Endodermal cell (in vitro differentiated cells): Measurements from ENCODE around the gene ADSS2. TPM values are rescaled to one million over a fixed set of nuclear protein-coding genes. Genes with fewer than 3 reads are reported as not detected.

Experiments
- DNase-seq: peaks from one replicate; pipeline ENCODE4 v3.0.0-alpha.2; 2017
- H3K27ac ChIP-seq: 2 replicates; pipeline ENCODE4 v1.5.1; 2013; ENCODE audit warnings: mild to moderate bottlenecking, low read depth, low read length, moderate library complexity
- H3K27me3 ChIP-seq: 2 replicates; pipeline ENCODE4 v1.6.1; 2013; ENCODE audit warnings: mild to moderate bottlenecking, low read length, moderate library complexity; ENCODE audit not compliant: insufficient read depth, control insufficient read depth, poor library complexity, severe bottlenecking
- H3K36me3 ChIP-seq: 2 replicates; pipeline ENCODE4 v1.7.0; 2013; ENCODE audit warnings: mild to moderate bottlenecking, low read length, moderate library complexity; ENCODE audit not compliant: control insufficient read depth, insufficient read depth
- H3K4me1 ChIP-seq: one replicate; pipeline ENCODE4 v1.7.0; 2013; ENCODE audit warnings: low read length; ENCODE audit not compliant: control insufficient read depth, insufficient read depth
- H3K4me3 ChIP-seq: 2 replicates; pipeline ENCODE4 v1.5.1; 2013; ENCODE audit warnings: mild to moderate bottlenecking, low read length, moderate library complexity
- H3K9ac ChIP-seq: 2 replicates; pipeline ENCODE4 v1.6.1; 2013; ENCODE audit warnings: mild to moderate bottlenecking, low read length, moderate library complexity; ENCODE audit not compliant: poor library complexity, severe bottlenecking; ENCODE audit errors: extremely low read depth
- H3K9me3 ChIP-seq: 2 replicates; pipeline ENCODE4 v1.6.1; 2013; ENCODE audit warnings: mild to moderate bottlenecking, low read length, moderate library complexity; ENCODE audit not compliant: control insufficient read depth
- H3K27ac Mint-ChIP-seq: 2 replicates; pipeline ENCODE4 v1.8.0; 2020; ENCODE audit warnings: mixed read lengths
- H3K27me3 Mint-ChIP-seq: 2 replicates; pipeline ENCODE4 v1.8.0; 2021; ENCODE audit warnings: mild to moderate bottlenecking, mixed read lengths; ENCODE audit not compliant: insufficient read depth
- H3K36me3 Mint-ChIP-seq: 2 replicates; pipeline ENCODE4 v1.8.0; 2020; ENCODE audit warnings: low read depth, mixed read lengths
- H3K4me1 Mint-ChIP-seq: 2 replicates; pipeline ENCODE4 v1.8.0; 2020; ENCODE audit warnings: mixed read lengths
- H3K4me3 Mint-ChIP-seq: 2 replicates; pipeline ENCODE4 v1.8.0; 2020; ENCODE audit warnings: mild to moderate bottlenecking, moderate library complexity, mixed read lengths
- H3K9me3 Mint-ChIP-seq: 2 replicates; pipeline ENCODE4 v1.8.0; 2020; ENCODE audit warnings: mild to moderate bottlenecking, mixed read lengths
- WGBS, 2 experiments: methylation state at CpG; one replicate each; pipeline versions ENCODE4 v1.1.5 to v1.1.7; 2013; ENCODE audit warnings: missing lambda C conversion rate in 2 of 2, mixed read lengths in 1 of 2; ENCODE audit not compliant: insufficient coverage in 1 of 2, insufficient read length in 1 of 2; 5-methylcytosine and 5-hydroxymethylcytosine counted together
- total RNA-seq, 2 donors: library from RNA; stranded (reverse); fragmentation: NEBNext Ultra II Directional in 1 of 2; extraction: Animal tissue kit (Norgen Biotek cat#: 25700) in 1 of 2; gene quantifications; 2 replicates in 1 of 2; 3 replicates in 1 of 2; pipeline ENCODE4 v1.2.1, GENCODE V29; 2021
- TF ChIP-seq, protein P1 (sequence below): fragments of 200-600 bp; sonication (generic); conservative IDR thresholded peaks from 2 replicates; pipeline ENCODE4 v1.5.0; 2021; ENCODE audit warnings: antibody characterized with exemption, mild to moderate bottlenecking

Gene ADSS2
- total RNA-seq, 2 donors from 2014 or later: 45.9 to 50.2 TPM

DNA sequence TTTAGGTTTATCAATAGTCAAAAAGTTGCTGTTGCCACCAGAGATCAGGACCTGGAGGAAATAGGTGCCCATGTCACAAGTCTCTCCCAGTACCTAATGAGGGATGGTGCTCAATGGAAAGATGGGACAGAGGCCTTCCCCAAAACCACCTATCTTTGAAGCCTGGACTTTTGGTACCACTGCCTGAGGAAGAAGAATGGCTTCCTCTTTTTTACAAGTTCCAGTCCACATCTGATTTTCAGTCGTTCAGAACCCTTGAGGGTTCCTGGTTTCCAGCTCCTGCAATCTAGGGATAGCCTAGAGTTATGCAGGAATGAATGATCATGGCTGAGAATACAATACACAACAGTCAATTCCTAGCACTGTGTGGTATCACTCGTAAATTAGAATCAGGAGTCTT is 15.0 kb upstream of the ADSS2 start:
- Histone ChIP-seq H3K9me3 (no peaks in the 10 kb centered on the region), H3K9ac (no peak overlapping the region), H3K36me3 (no peaks in the 10 kb centered on the region), H3K4me3 (no peak overlapping the region), H3K27me3 (no peaks in the 10 kb centered on the region), H3K4me1 (no peaks in the 10 kb centered on the region), H3K27ac (no peak overlapping the region)
- Mint-ChIP-seq H3K4me1 (no peaks in the 10 kb centered on the region), H3K4me3 (no peak overlapping the region), H3K36me3 (no peaks in the 10 kb centered on the region), H3K27ac (no peak overlapping the region), H3K27me3 (no peaks in the 10 kb centered on the region), H3K9me3 (no peaks in the 10 kb centered on the region)
- no peak for DNase-seq
- TF ChIP-seq, protein P1, sequence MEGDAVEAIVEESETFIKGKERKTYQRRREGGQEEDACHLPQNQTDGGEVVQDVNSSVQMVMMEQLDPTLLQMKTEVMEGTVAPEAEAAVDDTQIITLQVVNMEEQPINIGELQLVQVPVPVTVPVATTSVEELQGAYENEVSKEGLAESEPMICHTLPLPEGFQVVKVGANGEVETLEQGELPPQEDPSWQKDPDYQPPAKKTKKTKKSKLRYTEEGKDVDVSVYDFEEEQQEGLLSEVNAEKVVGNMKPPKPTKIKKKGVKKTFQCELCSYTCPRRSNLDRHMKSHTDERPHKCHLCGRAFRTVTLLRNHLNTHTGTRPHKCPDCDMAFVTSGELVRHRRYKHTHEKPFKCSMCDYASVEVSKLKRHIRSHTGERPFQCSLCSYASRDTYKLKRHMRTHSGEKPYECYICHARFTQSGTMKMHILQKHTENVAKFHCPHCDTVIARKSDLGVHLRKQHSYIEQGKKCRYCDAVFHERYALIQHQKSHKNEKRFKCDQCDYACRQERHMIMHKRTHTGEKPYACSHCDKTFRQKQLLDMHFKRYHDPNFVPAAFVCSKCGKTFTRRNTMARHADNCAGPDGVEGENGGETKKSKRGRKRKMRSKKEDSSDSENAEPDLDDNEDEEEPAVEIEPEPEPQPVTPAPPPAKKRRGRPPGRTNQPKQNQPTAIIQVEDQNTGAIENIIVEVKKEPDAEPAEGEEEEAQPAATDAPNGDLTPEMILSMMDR: no peak
- WGBS, 2 experiments: 87% methylated on average over 2 of the region's 2 CpGs; no CpG with 5 or more reads in 1 of the 2 experiments

DNA sequence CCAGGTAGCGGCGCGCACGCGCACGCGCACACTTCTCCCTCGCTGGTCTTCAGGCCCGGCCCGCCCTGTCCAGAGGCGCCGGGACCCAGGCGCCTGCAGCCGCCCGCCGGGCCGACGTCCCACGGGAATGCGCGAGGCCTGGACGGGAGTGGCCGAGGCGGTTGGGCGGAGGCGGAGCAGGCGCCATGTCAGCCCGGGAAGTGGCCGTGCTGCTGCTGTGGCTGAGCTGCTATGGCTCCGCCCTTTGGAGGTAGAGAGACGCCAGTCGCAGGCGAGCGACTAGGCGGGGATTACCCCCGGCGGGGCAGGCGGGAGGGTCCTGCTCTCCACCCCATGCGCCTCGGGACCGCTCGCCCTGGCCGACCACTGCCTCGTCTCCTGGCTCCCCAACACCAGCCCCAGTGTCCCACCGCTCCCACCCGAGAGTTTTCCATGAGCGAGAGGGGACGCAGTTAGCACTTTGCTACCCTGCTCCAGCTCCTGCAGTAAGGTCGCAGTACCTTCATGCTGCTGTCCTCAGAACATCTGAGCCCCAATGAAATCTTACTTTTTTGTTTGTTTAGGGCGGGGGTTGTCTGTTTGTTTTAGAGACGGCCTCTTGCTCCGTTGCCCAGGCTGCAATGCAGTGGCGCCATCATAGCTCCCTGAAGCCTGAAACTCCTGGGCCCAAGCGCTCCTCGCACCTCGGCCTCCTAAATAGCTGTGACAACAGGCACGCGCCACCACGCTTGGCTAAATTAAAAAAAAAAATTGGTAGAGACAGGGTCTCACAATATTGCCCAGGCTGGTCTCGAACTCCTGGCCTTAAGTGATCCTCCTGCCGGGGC is 9.7 kb upstream of the ADSS2 start, which contains the start of gene CATSPERE:
TSS of gene CATSPERE (plus strand) at position 29 of the 827 bp plus-strand sequence. CDS start at position 186, 157 bp downstream.
- Histone ChIP-seq H3K36me3 (no peaks in the 10 kb centered on the region), H3K4me1 (no peaks in the 10 kb centered on the region), H3K27me3 (no peaks in the 10 kb centered on the region), H3K9me3 (peaks cover 6% of the 10 kb centered on the region), H3K4me3 (no peak within 1 kb of the TSS), H3K9ac (no peak within 1 kb of the TSS), H3K27ac (no peak within 1 kb of the TSS)
- TF ChIP-seq, protein P1: no peak
- WGBS, 2 experiments: 88% methylated on average over 29 to 61 of the region's 61 CpGs
- H3K4me1 Mint-ChIP-seq: peaks cover 5% of the 10 kb centered on the region
- H3K27me3 Mint-ChIP-seq: no peaks in the 10 kb centered on the region
- peaks cover 28% of the 10 kb centered on the region for H3K9me3 Mint-ChIP-seq
- peaks cover 15% of the 10 kb centered on the region for H3K36me3 Mint-ChIP-seq
- H3K4me3 Mint-ChIP-seq: peak within 1 kb of the TSS; percentile 55
- H3K27ac Mint-ChIP-seq: peak within 1 kb of the TSS; percentile 92
- peak; percentile 94 for DNase-seq

DNA sequence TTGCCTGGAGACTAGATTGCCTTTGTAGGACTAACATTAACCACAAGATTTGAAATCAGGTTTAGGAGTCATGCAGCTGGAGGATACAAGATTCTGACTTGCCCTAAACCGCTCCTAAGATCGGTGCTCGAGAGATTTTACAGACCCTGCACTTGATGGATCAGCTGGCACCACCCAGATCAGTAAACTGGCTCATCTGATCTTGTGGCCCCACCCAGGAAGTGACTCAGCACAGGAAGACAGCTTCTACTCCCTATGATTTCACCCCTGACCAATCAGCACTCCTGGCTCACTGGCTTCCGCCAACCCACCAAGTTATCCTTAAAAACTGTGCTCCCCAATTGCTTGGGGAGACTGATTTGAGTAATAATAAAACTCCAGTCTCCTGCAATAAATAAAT is 8.5 kb upstream of the ADSS2 start:
- H3K4me3 Mint-ChIP-seq: no peak overlapping the region
- WGBS, 2 experiments: 96 to 100% methylated on average over 3 to 4 of the region's 4 CpGs
- H3K36me3 Mint-ChIP-seq: peaks cover 15% of the 10 kb centered on the region
- Histone ChIP-seq H3K9me3 (peaks cover 6% of the 10 kb centered on the region), H3K4me1 (peaks cover 2% of the 10 kb centered on the region), H3K27ac (no peak overlapping the region), H3K27me3 (no peaks in the 10 kb centered on the region), H3K9ac (no peak overlapping the region), H3K36me3 (no peaks in the 10 kb centered on the region), H3K4me3 (no peak overlapping the region)
- no peak for DNase-seq
- TF ChIP-seq, protein P1: no peak
- H3K4me1 Mint-ChIP-seq: peaks cover 15% of the 10 kb centered on the region
- H3K27ac Mint-ChIP-seq: no peak overlapping the region
- peaks cover 28% of the 10 kb centered on the region for H3K9me3 Mint-ChIP-seq
- no peaks in the 10 kb centered on the region for H3K27me3 Mint-ChIP-seq
